HG03571 (cell line): ENCODE results near the gene KPTN.

Source experiments
- ATAC-seq: cut with Tn5 transposase; IDR thresholded peaks from one replicate; pipeline ENCODE4 v1.9.1; 2021; ENCODE audit not compliant: unreplicated experiment

The KPTN gene

DNA sequence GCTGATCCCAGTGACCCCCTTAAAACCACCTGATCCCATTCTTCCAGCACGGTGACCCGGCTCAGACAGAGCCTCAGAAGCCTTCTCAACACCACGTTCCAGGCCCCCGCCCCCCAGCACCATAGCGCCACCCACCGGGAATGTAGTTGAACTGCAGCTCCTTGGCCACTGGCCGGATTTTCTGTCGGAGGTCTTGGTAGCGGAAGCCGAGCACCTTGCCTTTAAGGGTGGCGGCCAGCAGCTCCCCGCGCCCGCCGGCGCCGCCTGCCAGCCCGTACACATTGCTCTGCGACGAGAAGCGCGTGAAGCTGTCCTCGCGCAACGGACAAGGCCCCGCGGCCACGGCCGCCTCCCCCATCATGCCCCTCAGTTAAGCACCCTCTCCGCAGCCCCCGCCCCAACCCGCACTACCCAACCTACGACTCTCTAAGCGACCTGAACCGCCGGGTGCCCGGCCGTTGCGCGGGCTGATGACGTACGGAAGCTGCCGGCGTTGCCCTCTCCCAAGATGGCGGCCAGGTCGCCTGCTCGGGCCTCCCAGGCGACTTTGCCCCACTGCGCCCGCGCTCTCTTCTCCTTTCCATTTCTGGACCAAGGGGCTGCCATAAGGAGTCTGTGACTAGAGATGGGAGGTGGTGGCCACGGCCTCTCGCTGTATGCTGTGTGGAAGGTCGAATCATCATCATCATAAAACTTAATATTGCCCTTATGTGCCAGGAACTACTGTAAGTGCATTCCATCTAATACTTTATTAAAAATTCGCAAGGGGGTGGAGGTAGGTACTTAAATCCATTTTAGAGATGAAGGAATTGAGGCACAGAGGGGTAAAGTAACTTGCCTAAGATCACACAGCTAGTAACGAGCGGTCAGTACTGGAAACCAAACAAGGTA, at the start of gene KPTN:
KPTN (minus strand) TSS at position 420 of the 891 bp plus-strand sequence; CDS start at position 361, 59 bp downstream.
- ATAC-seq: peak; percentile 49

DNA sequence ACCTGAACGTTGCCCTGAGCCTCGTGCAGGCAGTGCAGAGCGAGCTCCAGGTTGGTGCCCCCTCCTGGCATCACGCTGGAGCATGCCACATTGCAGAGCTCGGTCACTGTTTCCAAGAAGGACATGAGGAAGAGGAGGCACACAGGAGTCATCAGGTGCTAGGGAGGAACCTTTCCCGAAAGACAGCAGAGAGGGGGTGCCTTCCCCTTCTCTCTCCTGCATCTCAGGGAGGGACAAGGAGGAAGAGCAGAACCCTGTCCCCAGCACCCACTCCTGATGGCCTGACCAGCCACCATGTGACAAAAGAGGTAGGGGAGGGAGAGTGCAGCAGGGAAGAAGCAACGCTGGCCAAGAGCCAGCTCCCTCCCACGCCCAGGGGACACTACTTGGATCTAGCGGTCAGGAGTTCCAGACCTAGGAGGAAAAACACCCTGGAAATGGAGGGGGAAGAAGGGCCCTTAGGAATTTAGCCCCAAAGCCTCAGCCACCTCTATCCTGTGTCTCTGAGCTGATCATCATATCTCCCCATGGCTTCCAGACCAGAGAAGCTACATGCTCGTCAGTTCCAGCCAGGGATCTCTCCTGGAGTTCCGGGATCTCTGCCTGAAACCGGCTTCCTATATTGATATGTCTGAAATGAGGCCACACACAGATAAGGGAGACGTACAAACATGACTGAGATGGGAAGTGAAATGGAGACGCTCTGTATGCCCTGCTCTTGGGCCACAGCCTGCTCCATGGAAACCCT, 47.8 kb upstream of the KPTN start:
- ATAC-seq: no peak

DNA sequence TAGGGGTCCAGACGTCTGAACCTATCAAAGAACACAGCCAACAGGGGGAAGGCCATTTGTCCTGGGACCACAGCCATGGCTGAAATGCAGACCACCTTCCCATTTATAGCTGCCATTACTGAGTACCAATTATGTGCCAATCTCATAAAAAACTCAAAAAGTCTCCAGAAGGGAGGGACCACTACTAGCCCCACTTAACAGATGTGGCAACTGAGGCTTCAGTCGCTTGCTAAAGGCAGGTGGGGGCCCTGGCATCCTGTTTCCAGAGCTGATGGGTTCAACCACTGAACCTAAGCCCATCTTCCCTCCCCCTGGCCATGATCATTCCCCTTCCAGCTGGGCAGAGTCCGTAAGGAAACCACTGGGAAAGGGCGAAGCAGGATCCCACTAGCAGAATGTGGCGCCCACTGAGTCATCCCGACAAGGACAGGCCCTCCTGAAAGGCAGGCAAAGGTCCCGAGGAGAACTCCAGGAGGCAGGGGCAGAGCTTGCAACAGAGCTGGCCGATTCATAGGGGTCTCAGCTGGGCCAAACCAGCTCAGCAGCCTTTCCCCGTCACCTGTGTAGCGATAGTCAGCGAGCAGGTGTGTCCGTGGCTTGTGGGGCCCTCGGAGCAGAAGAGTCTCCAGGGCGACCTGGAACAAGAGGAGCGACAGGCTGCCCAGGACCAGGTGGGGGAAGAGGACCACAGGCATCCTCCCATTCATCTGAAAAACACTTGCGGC, 45.2 kb upstream of the KPTN start:
- no peak for ATAC-seq

- no peak for ATAC-seq
Observed at GRCh38 chr19:47526798-47527197, 42.8 kb upstream of the KPTN start.

- ATAC-seq: no peak
Observed at GRCh38 chr19:47523473-47523872, 39.5 kb upstream of the KPTN start.

DNA sequence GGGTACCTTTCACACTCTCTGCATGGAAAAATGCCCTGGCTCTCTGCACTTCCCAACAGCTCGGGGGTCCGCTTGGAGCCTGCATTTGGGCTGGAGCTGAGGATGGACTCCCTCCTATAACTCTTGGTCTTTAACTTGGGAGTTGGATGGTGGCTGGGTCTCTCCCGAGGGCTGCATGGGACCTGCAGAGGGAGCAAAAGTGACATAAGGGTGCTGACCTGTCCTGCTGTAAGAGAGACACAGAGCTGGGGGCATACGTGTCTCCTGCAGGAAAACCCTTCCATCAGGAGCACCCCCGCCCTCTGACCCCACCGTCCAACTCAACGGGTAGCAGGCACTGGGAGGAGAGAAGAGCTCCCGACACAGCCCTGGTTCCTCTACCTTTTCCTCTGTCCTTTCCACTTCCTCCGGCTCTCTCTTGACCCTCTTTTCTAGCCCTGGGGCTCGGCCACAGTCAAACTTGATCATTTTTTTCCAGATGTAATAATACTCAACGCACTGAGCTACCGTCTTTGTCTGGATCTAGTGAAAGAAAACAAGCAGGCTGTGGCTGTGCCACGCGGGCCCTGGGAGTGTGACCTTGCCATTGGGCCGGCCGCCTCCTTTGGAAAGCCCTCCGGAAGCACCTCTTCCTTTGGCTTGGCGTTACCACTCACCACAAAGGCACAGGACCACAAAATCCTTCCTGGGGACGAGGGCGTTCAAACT, 37.6 kb upstream of the KPTN start:
- ATAC-seq: no peak

DNA sequence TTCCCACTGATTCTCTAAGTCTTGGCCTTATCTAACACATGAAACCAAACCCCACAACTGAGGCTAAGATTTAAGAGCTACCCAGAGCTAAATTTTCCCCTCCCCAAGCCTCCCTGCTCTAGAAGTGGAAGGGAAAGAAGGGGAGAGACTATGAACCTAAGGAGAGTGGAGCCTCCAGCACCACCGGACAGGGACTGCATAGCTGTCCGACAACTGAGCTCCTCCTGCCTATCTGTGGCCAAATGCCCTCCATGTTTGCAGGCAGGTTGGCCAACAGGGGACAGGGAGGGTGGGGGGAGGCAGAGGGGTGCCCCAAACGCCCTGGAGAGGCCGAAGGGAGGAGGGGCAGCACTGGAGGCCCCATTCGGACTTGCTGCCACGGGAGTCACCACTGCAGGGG, 36.8 kb upstream of the KPTN start:
- ATAC-seq: no peak

DNA sequence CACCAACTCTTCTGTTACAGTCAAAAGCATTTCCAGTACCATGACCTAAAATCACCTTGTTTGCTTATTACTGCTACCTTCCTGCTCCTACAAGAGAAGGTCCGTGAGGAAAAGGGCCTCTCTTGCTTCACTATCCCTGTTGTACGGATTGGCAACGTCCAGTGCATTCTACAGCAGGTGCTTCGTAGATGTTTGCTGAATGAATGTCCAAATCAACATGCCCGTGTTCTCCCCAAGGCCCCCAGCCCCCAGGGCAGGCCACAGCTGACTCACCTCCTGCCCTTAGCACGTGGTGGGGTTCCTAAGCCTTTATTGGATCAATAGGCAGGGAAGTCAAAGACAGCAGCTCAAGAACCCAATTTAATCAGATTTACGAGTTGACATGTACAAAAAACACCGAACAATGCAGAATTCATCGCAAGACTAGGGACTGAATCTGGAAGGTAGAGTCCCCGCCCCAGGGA, 36.4 kb upstream of the KPTN start:
- ATAC-seq: no peak

DNA sequence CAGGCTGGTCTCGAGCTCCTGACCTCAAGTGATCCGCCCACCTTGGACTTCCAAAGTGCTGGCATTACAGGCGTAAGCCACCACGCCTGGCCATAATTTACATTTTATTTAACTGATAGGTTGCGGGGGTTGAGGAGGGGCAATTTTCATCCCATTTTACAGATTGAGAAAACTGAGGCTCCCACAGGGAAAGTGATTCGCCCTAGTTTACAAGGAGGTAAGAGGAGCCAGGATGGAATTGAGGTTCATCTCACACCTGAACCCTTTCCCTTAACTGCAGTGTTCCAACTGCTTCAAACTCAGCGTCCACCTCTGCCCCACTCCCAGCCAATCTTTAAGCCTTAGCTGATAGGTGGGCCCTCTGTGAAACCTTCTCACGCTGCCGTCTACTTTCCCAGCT, 34.8 kb upstream of the KPTN start:
- no peak for ATAC-seq

GRCh38 chr19:47518139-47518538, 34.1 kb upstream of the KPTN start:
- no peak for ATAC-seq

DNA sequence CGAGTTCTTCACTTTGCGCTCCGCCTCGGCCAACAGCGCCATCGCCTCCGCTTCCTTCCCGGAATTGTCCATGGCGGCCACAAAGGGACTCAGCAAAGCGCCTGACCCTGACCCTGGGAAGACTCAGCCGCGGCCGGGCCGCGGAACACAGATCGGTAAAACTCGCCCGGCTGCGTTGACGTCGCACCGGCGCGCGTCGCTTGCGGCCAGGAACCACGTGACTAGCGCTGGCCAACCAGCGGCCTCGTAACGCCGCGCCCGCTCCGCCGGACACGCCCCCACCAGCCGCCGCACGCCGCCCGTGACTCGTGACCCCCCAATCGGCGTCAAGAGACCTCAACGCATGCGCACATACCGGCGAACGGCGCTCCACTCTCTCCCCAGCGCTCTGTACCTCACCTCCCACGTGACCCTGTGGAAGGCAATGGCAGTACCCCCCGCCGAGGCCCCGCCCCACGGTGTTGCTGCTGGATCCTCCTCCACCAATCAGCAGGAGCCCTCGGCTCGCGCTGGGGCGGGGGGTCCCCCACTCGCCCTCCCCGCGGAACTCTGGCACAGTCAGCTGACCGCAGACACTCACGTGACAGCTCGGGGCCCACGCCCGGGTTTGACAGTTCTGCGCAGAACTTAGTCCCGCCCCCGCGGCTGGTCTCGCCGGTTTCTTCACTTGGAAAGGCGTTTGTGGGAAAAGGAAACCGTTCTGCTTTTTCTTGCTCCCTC, 31.0 kb upstream of the KPTN start, which contains the start of gene NAPA:
NAPA (minus strand) TSS at position 195 of the 720 bp plus-strand sequence; CDS start at position 72, 123 bp downstream.
- ATAC-seq: peak; percentile 74

DNA sequence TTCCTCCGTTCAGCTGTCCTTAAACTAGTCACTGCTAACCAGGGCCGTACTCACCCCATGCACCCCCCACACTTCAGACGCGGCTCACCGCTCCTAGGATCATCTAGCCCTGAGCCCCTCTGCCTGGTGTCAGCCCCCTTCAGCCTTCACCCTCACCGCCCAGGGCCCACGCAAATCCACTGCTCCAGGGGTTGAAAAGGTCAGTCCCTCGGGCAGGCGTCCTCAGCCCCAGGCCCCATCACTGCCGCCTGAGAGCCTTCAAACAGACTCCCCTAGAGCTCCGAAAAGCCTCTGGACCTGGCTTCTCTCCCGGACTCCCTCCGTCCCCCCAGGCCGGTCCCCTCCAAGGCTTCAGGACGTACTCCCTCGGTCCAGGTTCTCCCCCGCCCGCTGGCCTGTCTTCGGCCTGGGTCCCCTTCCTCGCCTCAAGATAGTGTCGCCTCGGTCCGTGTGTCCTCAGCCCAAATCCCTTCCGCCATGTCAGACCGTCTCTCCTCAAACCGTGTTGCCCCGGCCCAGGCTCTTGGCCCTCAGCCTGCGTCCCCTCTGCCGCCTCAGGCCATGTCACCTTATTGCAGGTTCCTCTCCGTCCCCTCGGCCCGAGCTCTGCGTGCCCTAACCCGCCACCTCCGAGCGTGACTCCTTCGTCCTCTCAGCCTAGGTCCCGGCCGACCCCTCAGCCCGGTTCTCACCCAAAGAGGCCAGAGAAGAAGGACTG, 30.3 kb upstream of the KPTN start:
- ATAC-seq: no peak

DNA sequence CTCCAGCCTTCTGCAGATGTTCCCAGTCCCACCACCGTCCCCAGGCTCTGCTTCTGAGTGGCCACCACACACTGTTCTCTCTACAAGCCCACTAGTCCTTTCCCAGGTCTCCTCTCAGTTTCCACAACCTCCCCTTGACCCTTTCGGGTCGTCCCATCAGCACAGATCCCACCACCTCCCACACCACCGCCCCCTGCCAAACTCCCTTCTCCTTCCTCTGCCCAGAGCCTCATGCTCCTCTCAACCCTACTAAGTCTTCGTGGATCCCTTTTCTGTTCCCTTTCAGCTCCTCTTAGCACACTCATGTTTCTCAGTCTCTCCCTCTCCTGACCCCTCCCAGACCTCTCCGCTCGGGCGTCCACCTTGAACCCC, 28.9 kb upstream of the KPTN start:
- no peak for ATAC-seq

DNA sequence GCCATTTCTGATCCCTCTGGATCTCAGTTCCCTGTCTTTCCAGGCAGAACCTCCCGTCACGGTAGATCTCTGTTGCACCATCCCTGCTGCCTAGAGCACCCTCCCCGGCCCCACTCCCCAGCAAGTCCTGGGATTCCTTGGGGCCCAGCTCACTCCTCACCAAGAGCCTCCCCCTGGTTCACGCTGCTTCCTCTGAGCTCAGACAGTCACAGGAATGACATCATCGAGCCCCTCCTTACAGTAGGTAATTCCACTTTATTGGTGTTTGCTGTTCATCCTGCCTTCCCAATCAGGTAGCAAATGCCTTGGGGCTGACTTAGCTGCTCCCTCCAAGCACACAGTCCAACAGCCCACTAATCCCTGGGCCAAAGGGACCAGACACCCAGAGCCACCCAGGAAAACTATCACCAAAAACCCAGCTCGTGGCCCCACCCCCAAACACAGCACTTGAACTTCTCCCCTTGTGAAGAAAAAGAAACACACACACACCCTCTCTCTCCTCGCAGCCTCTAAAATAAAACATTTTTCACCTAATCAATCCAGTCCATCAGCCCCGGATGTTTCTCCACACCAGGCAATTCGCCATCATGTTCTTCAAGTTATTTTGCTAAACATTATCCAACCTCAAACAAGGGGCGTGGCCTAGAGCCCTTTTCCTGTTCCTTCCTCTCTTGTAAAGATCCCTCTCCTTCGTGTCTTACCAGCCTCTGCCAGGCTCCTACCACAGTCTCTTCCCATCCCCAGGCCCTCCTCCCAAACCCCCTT, 28.3 kb upstream of the KPTN start:
- no peak for ATAC-seq

GRCh38 chr19:47511681-47512080, 27.7 kb upstream of the KPTN start:
- no peak for ATAC-seq

GRCh38 chr19:47511128-47511517, 27.1 kb upstream of the KPTN start:
- ATAC-seq: no peak

DNA sequence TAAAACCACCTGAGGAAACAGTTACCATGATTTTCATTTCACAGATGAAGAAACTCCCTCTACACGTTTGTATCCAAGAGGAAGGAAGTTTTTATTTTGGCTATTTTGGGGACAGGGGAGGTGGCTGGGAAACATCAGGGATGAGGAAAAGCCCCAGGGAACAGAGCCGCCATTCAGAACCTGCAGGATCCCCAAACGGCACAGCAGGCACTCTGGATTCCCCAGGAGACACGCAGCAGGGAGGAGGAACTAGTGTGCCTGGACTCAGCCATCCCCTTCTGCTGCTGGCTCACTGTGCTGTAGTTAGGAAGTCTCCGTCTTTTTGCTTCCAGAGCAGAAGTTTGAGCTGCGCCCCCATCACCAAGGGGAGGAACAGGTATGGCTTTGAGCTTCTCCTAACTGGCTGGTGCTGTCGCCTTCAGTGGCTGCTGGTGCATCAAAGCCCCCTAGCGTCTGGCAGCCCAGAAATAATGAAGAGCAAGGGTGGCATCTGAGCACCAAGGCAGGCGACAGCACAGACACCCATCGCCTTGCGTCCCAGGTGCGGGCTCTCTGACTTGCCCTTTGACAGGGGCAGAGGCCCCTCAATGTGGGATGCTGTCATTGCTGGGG, 26.6 kb upstream of the KPTN start:
- ATAC-seq: no peak

DNA sequence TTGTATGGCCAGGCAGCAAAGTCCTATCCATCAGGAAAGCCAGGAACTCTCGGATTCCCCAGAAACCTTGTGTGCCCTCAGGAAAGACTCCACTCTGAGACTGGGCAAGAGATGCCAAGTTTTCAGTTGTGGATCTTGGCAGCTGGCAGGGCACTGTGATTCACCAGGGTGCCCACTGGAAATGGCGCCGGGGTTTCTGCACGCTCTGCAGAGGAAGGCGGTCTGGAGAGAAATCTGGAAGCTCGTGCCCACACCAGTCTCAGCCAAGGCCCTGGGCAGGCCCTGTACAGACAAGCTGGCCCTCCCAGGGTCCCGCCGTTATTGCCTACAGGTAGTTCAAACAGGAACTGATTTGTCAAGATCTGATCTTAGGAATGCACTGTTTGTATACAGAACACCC, 26.0 kb upstream of the KPTN start:
- ATAC-seq: no peak
